Dedifferentiated amniotic fluid mesenchymal stem cell (primary cell): ENCODE measurements around the gene COG6.

Source experiments
- DNase-seq: peaks from one replicate; pipeline ENCODE4 v3.0.0-alpha.2; 2016; ENCODE audit errors: extremely low spot score

Gene COG6

DNA sequence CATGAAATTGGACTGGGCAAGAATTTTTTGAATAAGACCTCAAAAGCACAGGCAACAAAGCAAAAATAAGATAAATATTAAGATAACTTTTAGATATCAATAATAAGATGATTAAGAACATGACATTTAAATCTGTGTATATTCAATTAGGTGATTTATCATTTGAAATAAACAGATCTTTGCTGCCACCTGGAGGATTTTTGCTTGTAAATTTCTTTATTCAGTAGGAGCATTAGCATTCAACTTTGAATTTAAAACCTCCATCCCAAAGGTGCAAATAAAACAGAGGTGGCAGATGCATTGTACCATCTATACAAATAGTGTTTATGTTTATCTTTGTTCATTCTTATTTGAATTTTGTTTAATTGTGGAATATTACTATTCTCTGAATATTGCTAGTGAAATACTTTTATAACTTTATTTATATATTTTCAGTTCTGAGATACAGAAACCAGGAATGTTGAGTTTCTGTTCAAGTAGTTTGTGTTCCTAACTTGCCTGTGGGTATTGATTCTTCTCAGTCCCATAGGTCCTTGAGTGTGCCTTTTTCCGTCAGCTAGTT, 20.9 kb downstream of the COG6 start:
- DNase-seq, result peak; percentile 50

DNA sequence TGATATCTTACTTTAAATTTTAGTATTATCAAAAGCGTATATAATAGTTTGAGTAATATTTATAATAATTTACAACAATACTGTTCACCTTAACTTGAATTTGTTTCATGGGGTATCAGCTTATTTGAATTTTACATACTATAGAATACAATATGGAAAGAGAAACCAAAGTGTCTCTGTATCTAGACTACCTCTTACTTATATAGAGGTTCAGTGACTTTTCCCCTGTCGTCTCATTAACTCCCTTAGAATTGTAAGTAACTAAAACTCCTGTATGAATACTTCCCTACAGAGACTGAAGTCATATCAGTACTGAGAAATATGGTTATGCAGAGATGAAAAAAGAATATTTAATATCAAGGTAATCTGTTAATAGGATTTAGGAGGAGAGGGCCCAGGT, 26.8 kb downstream of the COG6 start:
- DNase-seq, result no peak

DNA sequence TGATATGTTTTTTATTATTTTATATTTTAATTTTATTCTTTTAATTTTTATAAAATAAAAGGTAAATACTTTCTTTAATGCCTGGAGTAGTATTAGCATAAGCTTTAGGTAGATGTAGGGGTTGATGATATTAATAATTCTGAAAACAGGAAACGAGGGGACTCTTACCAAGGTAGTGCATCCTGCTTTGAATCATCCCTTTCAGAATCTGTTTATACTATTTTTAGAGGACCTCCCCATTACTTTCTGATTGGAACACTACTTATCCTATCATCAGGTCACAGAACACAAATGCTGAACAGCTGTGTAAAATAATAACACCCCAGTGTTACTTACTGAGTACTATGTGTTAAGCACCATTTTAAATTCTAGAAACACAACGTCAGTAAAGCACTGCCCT, 27.3 kb downstream of the COG6 start:
- no peak for DNase-seq

DNA sequence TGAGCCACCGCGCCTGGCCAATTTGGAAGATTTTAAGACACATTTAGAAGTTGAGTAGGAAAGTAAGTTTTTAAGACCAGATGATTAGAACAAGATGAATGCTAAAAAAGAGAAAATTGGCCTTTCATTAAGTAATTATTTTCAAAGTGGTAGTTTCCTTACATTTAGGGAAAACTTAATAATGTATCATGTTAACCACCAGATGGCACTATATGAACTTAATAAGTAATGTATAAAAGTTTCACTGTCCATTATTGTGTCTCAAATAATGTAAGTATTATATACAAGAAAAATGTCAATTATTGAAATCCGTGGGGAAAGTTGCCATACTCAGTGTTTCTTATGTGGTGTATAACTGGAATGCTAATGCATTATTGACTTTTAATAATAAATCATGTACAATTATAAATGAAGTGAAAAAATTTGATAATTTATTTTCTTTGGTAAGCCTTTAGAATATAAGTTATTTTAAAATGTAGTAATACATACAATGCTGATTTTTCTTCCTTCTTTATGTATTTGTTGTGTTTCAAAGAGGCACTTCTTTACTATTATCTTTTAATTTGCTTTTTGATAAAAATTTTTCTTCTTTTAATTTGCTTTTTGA, 29.2 kb downstream of the COG6 start:
- DNase-seq, result peak; percentile 64

DNA sequence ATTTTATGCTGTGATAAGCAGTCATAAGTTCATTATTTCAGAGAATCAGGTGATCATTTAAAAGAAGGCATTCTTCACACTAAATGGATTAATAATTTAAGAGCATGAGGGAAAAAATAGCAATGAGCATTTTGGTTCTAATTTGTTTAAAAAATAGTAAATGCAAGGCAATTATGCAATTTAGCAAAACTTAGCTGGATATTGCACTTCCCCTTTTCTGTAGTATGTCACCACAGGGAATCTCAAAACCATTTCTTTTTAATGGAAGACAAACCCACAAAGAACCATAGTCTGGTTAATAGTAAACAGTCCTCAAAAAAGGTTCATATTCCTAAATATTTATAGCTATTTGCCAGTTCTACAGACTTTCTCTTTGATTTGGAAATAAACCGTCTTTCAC, 30.2 kb downstream of the COG6 start:
- no peak for DNase-seq

DNA sequence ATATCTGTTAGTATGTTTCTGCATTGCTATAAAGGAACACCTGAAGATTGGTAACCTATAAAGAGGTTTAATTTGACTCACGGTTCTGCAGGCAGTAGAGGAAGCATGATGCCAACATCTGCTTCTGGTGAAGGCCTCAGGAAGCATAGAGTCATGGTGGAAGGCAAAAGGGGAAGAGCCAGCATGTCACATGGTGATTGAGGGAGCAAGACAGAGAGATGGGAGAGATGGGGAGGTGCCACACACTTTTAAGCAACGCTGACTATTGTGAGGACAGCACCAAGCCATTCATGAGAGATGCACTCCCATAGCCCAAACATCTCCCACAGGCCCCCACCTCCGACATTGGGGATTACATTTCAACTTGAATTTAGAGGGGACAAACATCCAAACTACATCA, 32.8 kb downstream of the COG6 start:
- no peak for DNase-seq

DNA sequence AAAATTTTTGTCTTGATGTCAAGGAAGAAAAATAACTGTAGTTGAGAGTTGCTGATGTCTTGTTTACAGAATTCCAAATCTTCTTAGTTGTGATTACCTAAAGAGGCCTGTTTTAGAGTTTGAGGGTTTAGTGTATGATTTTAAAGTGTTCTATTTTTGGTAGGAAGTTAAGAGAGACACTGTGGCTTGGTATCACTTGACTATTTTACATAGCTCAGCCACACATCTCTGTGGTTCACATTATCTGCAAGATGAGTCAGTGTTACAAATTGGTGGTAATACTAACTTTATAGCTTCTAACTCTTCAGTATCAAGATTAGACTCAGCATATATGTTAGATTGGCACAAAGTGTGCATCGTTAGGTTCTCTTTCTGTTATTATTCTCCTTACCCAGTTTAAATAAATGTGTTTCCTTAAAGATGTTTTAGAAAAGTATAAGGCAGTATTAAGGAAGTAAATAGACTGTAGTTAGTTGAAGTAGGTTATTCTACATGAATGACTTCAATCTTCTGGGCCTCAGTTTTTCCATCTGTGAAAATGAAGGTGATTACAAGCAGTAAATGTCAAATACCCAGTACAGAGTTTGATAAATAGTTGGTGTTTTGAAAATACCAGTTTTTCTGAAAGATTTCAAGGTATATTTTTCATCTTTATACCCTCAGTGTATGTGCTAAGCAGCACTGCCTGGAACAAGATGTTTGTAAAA, 33.4 kb downstream of the COG6 start:
- no peak for DNase-seq

DNA sequence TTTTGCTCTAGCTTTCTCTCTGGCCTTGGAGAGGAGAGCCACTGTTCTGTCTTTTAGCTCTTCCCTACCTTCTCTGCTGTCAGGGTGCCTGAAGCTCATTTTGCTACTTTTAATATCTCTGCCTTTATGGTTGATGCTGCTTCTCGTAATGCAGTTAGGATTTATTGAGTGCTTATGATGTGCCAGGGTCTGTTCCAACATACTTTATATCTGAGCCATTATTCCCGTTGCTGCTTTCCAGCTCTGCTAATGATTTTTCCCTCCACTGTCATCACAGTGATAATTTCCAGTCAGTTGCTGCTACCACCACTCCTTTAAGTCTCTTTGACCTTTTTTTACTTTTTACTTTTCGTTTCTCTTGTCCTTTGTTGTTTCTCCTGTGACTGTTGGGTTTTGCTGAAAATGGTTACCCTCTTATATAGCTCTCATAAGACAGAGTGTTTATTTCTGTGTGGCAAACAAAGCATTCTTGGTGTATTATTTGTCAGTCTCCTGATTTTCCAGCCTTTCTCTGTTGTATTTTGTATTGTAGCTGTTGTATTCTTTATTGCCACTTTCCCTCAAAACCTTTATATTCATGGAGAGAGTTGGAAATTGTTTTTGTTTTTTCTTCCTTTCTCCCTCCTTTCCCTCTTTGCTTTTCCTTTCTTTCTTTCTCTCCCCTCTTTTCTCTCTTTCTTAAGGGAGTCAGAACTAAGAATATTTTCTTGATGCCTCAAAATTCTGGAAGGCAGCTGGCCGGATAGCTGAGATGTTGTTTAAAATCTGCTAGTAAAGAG, 37.4 kb downstream of the COG6 start:
- no peak for DNase-seq

DNA sequence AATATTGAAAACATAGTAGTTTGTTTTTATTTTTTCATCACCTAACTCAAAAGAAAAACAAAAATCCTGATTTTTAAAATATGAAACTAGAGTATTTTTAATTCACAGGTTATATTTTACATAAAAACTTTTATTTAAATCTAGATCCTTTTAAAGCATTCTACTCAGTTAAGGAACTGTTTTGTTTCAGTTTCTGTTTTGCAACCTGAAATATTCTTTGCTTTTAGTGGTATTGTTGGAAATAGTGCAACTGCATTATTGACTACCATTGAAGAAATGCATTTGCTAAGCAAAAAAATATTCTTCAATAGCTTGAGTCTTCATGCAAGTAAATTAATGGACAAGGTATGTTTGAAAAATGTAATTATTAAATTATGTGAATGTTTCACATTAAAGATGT, 43.8 kb downstream of the COG6 start:
- DNase-seq, result no peak

DNA sequence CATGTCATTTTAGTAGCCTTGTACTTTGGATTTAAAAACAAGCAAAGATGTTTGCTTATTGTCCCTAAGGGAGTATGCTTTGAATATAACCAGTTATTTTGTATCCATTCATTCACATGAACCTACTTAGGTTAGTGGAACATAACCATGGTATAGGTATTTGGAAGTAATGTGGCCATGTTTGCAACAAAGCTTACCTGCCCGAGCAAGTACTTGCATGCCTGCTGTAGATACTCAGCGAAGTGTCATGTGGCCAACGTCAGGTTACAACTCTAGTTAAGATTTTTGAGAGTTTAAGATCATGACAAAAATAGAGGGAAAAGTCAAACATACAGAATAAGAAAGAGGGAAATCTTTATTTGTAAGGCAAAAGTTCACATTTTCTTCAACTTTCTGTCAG, 57.2 kb downstream of the COG6 start:
- DNase-seq, result no peak

DNA sequence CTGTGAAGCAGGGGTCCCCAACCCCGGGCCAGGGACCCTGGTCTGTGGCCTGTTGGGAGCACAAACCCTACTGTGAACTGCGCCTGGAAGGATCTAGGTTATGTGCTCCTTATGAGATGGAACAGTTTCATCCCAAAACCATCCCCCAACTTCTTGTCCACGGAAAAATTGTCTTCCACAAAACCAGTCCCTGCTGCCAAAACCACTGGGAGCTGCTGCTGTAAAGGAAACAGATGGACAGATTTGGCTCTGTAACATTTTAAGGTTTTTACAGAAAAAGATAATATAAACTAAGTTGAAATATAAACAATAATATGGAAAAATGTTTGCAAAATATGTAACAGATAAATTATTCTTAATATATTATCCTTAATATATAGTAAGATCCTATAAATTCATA, 73.7 kb downstream of the COG6 start:
- DNase-seq, result no peak

DNA sequence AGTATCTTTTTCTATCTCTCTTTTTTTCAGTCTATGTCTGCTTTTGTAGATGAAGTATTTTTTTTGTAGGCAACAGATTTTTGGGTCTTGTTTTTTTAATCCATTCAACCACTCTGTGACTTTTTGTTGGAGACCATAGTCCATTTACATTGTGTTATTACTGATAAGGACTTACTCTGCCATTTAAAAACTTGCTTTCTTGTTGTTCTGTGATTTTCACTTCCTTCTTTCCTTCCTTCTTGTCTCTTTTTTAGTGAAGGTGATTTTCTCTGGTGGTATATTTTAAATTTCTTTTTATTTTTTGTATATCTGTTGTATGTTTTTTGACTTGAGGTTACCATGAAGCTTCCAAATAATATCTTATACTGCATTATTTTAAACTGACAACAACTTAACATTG, 79.5 kb downstream of the COG6 start:
- no peak for DNase-seq

DNA sequence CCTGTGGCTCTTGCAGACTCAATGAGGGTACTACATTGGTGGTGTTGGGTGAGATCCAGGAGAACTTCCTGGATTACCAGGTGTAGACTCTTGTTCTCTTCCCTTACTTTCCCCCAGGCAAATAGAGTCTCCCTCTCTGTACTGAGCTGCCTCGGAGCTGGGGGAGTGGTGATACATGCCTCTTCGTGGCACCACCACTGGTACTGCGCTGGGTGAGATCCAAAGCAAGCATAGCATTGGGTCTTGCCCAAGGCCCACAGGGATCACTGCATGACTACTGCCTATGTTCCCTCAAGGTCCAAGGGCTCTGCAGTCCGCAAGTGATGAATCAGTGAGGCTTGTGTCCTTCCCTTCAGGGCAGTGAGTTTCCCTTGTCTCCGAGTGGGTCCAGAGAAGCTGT, 81.6 kb downstream of the COG6 start:
- DNase-seq, result no peak

DNA sequence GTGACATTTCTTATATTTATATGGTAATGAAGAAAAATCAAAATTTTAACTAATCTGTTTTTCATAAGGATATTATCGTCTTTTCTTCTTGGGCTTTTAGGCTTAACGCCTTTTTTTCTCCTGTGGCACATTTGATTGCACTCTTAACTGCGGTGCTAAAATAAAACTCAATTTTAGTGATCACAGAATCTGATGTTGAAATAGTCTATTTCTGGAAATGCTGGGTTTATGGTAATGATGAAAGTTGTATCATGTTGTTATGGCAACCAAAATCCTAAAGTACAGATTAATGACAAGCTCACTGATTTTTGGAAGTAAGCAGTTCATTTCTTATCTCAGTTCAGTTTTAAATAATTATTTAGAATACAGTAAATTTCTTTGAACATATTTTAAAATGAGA, 85.3 kb downstream of the COG6 start:
- DNase-seq, result no peak

DNA sequence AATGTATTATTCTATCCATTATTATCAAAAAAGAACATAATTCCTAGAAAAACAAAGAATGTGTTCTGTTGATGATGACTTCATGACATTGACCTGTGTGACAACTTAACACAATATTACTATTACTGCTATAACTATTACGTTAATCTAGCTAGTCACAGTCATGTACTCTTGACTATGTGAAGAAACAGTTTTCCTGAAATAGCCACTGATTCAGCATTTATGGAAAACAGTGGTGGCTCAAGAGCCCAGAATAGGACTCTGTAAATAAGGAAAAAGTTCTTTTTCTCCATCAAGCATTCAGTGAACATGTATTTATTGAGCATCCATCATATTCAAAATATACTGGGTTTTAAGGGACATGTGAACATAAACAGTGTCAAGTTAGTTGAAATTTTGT, 93.5 kb downstream of the COG6 start:
- no peak for DNase-seq

DNA sequence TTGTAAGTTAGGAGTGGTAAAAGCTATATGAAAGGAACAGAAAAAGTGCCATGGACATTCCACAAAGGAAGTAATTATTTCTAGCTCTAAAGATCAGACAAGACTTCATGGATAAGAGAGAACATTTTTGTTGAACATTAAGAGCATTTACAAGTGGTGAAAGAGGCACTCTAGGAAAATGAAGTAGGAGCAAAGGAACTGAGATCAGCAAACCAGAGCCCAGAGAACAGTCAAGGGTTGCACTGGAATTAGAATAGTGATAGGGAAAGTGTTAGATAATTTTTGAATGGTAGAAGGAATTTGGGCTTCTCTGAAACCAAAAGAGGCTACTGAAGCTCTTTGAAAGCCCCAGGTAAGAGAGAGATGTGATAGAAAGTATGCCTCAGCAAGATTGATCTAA, 94.1 kb downstream of the COG6 start:
- no peak for DNase-seq

DNA sequence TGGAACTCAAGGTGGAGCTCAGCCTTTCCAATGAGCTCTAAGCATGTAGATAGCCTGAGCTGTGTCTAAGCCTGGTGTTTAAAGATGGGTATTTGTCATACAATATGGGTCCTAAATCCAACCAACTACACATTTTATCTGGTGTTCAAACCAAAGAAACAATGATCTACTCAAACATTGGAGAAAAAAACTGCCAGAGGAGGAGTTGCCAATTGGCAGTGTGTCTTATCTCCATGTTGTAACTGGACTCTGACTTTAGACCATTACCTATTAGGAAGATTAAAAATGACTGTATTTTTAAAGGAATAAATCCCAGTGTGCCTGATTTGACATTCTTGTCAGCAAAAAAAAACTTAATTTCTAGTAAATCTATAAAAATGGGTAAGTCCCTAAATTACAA, 96.3 kb downstream of the COG6 start:
- DNase-seq, result no peak

DNA sequence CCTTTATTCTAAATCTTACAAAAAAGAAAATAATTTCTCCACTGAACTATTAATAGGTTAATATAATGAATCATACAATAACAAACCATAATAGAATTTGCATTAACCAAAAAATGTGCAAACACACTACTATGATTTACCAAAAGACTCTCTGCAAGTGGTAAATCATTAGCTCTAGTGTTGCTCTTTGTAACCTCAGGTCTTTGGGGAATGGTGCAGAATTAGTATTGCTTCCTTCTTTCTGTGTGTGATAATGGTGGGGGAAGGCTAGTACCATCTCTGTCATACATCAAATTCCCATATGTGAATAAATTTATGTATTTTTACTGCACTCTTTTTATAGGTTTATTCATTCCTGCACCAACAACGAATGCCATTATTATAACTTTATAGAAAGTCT, 105.1 kb downstream of the COG6 start:
- DNase-seq, result no peak

DNA sequence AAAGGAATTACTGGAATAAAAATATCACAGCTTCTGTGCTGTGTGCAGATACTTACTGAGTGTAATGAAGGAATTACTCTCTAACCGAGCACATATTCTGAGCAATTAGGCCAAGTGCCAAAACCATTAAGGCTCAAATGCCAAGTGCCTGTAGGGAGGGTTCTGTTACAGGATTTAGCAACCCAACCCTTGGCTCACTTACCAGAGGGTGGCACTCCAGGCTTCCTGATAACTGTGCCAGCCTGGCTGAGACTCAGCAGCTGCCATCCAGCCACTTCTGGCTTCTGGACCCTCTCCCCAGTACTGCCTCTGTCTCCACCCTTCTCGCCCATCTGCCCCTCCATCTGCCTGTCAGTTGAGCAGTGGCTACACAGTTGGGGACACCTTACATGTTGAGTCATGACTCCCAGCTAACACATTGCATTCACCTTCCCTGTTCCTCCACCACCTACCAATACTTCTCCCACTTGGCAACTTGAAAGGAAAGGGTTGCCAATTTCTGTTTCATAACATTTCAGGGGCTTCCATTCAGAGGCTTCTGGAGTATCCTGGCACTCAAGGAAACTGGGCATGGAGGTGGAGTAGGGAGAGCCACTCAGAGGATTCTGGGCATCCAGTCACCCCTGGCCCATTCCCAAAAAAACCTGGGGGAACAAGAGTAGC, 110.5 kb downstream of the COG6 start:
- no peak for DNase-seq

DNA sequence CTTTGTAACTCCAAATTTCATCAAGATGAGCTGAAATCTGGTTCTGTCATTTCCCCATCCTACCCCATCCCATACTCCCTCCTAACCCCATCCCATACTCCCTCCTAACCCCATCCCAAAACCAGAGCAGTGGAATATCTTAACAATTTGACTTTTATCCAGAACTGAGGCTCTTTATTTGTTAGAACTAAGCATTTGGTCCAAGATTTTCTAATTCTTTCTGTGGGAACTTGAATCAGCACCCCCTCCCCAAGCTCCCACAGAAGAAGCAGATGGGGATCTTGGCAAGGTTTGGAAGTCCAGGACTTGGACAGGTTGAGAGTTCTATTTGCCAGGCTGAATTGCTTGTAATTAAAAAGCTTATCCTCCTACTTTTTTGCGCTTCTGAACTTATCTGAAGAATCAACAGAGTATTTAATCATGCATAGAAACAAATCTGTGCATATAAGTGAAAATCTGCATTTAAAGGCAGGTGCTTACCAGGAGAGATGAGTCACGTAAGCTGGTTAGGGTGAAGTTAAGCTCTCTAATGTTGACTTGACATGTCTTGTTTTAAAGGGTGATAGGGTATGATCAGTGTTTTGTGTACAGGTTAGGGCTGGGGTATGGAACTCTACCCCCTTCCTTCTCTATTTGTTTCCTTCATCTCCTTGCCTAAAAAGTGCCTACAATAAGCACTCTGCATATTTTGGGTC, 111.1 kb downstream of the COG6 start:
- DNase-seq, result no peak

DNA sequence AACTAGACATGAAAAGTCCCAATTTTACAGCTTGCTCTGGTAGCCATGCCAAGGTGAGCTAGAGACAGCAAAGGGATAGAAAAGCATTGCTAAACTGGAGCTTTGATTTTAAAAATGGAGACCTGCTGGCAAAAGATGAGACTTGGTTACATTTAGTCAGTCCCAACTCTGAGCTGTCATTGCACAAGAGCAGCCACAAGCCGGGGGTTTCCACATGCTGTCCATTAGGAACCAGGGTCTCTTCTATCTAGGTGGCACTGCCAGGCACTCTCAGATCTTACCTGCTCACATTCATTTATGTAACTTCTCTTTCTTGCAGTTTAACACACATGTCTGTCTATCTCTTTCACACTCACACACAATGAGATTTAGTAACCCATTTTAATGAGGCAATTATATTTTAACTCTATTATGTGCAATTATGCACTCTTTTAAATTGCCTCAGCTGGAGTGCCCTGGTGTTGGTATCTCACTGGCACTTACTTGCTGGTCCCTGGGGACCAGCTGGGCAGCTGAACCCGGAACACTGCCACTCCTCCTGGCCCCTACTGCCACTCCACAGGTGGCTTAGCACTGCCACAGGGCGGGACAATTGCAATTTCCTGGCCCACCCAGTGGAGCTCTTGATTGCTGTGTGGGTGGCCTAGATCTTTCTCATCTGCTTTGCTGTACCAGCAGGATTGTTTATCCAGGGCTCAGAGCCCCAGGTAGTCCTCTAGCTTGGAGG, 112.5 kb downstream of the COG6 start:
- no peak for DNase-seq
